Measurements from ENCODE around the gene ASTN2.

DNA sequence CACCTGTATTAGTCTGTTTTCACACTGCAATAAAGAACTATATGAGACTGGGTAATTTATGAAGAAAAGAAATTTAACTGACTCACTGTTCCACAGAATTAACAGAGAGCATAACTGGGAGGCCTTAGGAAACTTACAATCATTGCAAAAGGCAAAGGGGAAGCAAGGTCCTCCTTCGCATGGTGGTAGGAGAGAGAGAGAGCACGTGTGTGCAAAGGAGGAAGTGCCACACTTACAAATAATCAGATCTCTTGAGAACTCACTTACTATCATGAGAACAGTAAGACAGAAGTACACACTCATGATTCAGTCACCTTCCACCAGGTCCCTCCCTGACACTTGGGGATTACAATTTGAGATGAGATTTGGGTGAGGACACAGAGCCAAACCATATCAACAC is 469.0 kb downstream of the ASTN2 start:
- TF ChIP-seq L3MBTL2 (IDR thresholded peaks at IDR 0.05) (no peak), ARNT (IDR thresholded peaks at IDR 0.05) (no peak), ZNF354B (CRISPR knock-in tag; IDR thresholded peaks at IDR 0.05) (no peak), USF2 (CRISPR knock-in tag; IDR thresholded peaks at IDR 0.05) (no peak), RERE (CRISPR knock-in tag; IDR thresholded peaks at IDR 0.05; ENCODE audit: borderline replicate concordance) (no peak), SIN3B (IDR thresholded peaks at IDR 0.05; ENCODE audit: low read depth) (no peak), EZH2 (IDR thresholded peaks at IDR 0.05; ENCODE audit: borderline replicate concordance, low read depth, low read length) (no peak)
- TF ChIP-seq, protein P1, sequence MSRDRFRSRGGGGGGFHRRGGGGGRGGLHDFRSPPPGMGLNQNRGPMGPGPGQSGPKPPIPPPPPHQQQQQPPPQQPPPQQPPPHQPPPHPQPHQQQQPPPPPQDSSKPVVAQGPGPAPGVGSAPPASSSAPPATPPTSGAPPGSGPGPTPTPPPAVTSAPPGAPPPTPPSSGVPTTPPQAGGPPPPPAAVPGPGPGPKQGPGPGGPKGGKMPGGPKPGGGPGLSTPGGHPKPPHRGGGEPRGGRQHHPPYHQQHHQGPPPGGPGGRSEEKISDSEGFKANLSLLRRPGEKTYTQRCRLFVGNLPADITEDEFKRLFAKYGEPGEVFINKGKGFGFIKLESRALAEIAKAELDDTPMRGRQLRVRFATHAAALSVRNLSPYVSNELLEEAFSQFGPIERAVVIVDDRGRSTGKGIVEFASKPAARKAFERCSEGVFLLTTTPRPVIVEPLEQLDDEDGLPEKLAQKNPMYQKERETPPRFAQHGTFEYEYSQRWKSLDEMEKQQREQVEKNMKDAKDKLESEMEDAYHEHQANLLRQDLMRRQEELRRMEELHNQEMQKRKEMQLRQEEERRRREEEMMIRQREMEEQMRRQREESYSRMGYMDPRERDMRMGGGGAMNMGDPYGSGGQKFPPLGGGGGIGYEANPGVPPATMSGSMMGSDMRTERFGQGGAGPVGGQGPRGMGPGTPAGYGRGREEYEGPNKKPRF (IDR thresholded peaks at IDR 0.05; ENCODE audit: low read depth, low read length), result no peak
- TF ChIP-seq, protein P2, sequence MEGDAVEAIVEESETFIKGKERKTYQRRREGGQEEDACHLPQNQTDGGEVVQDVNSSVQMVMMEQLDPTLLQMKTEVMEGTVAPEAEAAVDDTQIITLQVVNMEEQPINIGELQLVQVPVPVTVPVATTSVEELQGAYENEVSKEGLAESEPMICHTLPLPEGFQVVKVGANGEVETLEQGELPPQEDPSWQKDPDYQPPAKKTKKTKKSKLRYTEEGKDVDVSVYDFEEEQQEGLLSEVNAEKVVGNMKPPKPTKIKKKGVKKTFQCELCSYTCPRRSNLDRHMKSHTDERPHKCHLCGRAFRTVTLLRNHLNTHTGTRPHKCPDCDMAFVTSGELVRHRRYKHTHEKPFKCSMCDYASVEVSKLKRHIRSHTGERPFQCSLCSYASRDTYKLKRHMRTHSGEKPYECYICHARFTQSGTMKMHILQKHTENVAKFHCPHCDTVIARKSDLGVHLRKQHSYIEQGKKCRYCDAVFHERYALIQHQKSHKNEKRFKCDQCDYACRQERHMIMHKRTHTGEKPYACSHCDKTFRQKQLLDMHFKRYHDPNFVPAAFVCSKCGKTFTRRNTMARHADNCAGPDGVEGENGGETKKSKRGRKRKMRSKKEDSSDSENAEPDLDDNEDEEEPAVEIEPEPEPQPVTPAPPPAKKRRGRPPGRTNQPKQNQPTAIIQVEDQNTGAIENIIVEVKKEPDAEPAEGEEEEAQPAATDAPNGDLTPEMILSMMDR (IDR thresholded peaks at IDR 0.05 in 2 of 3, conservative IDR thresholded peaks at IDR 0.05 in 1 of 3; ENCODE audit: insufficient read depth in 2 of 3, low read depth in 1 of 3, low read length in 3 of 3), result no peak

Data from K562 (cell line).